Islet of Langerhans (tissue), 1 donor: ENCODE results near the gene GEN1.

Experiments used
- FAIRE-seq: peaks from one replicate; lab custom pipeline; 2011; peaks lifted over from hg19 to GRCh38; lab: Jason Lieb, UNC

Gene GEN1

GRCh38 chr2:17827316-17827715 is 73.4 kb downstream of the GEN1 start:
- no peak for FAIRE-seq

- no peak for FAIRE-seq
Measured at GRCh38 chr2:17827785-17828184, 73.8 kb downstream of the GEN1 start.

DNA sequence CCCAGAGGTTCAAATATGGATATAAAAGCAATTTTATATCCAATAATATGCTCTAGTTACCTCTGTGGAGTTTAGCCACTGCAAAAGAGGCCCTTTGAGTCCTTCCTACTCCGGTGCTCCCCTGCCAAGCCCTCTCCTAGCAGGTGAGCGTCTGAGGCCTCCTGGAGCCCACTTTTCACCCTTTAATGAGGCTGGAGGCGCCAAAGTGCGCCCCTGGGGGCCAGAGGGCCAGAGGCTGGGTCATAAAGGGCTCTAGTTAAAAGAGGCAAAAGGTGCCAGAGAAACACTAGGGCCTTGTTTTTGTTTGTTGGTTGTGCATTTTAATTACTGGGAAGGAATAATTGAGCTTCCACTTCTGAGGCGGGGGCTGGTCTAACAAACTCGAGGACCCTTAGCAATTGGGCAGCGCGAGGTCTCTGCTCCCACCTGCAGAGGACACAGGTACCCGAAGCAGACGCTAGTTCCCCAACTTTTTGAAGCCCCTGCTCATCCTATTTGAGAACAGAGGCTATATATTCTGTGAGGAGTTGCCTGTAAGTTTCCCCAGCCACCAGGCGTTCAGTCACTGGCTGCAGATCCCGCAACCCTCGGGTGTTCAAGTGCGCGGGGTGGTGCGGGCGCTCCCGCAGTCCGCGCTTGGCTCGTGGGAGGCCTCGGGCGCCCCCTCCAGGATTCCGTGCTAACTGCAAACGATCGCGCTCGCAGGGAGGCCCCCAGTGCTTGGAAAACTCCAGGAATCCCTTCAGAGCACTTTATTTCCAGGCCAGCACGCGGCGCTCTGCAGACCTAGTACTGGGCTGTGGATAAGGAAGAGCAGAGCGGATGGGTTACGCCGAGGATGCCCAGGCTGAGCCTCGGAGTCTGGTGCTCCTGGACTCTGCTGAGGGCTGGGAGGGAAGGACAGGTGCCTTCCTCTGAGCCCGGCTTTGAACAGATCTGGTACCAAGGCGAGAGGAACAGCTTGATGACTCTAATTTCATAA is 76.4 kb downstream of the GEN1 start:
- no peak for FAIRE-seq

- FAIRE-seq: no peak
Measured at GRCh38 chr2:17835516-17835915, 81.6 kb downstream of the GEN1 start.
